ENCODE data around the gene NGFR. TPM values are rescaled to one million over a fixed set of nuclear protein-coding genes. Genes with fewer than 3 reads are reported as not detected.
A peak's percentile ranks its signal among the peaks of the same experiment; 100 is the strongest.

Gene NGFR, protein sequence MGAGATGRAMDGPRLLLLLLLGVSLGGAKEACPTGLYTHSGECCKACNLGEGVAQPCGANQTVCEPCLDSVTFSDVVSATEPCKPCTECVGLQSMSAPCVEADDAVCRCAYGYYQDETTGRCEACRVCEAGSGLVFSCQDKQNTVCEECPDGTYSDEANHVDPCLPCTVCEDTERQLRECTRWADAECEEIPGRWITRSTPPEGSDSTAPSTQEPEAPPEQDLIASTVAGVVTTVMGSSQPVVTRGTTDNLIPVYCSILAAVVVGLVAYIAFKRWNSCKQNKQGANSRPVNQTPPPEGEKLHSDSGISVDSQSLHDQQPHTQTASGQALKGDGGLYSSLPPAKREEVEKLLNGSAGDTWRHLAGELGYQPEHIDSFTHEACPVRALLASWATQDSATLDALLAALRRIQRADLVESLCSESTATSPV
- total RNA-seq (2021) (39.6 and 60.6 TPM in 2 replicates), Bru-seq, nascent RNA (percentile 62 among the genes with signal in this experiment), BruChase-seq, experiment 1, labeled RNA remaining after a 2-hour chase (percentile 58 among the genes with signal in this experiment), BruChase-seq, experiment 2, labeled RNA remaining after a 6-hour chase (percentile 85 among the genes with signal in this experiment)
- long read RNA-seq, transcript NGFR-201 (6 exons, 3,417 nt) = major isoform, 99 of 124 reads
- long read RNA-seq, partial matches to known transcripts = 20 of 124 reads
- long read RNA-seq, other reads (novel, unspliced or antisense) = 5 of 124 reads

- Histone ChIP-seq H3K4me3 (ENCODE audit: low read depth, low read length, poor library complexity, severe bottlenecking) (peak within 1 kb of the TSS; percentile 84), H3K36me3 (ENCODE audit: insufficient read depth, low read length, poor library complexity, severe bottlenecking) (no peaks in the 10 kb centered on the region), H3K4me1 (ENCODE audit: insufficient read depth, low read length, poor library complexity, severe bottlenecking) (peaks cover 22% of the 10 kb centered on the region), H3K27ac (ENCODE audit: low read depth, low read length, poor library complexity, severe bottlenecking) (no peak within 1 kb of the TSS), H3K9me3 (ENCODE audit: low read depth, low read length, poor library complexity, severe bottlenecking) (no peaks in the 10 kb centered on the region), H3K27me3 (replicated peaks; ENCODE audit: insufficient read depth, low read depth, low read length, poor library complexity) (no peaks in the 10 kb centered on the region)
- DNase-seq (ENCODE audit: low spot score) = peak; percentile 79
- ChIA-PET POLR2A (ENCODE audit: low non-redundant PET) (no interaction called here), CTCF (interaction anchor here (0.5 to 1.3 kb wide), 5 partner anchors 61 to 83 kb away, joined by 3 to 6 read pairs (median 4); partner anchors contain the start of gene PHB1)
- BruUV-seq (replicated peaks) = no TSS peak
- TF ChIP-seq, protein P1, sequence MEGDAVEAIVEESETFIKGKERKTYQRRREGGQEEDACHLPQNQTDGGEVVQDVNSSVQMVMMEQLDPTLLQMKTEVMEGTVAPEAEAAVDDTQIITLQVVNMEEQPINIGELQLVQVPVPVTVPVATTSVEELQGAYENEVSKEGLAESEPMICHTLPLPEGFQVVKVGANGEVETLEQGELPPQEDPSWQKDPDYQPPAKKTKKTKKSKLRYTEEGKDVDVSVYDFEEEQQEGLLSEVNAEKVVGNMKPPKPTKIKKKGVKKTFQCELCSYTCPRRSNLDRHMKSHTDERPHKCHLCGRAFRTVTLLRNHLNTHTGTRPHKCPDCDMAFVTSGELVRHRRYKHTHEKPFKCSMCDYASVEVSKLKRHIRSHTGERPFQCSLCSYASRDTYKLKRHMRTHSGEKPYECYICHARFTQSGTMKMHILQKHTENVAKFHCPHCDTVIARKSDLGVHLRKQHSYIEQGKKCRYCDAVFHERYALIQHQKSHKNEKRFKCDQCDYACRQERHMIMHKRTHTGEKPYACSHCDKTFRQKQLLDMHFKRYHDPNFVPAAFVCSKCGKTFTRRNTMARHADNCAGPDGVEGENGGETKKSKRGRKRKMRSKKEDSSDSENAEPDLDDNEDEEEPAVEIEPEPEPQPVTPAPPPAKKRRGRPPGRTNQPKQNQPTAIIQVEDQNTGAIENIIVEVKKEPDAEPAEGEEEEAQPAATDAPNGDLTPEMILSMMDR (conservative IDR thresholded peaks at IDR 0.05; ENCODE audit: low read depth, low read length) = 0 out of 2 replicates have a peak, but pooled peaks have one; percentile 26
- TF ChIP-seq EZH2 (IDR thresholded peaks at IDR 0.05; ENCODE audit: borderline replicate concordance, low read depth, low read length, poor library complexity, severe bottlenecking) = no peak
- intact Hi-C loops (cut with micrococcal nuclease; ENCODE audit: unreplicated experiment) = loop anchor here (5.0 kb wide), 1 partner anchor 78 kb away; no protein-coding TSS in a partner anchor
Measured at GRCh38 chr17:49494986-49495841, at the start of gene NGFR. NGFR (plus strand) TSS chr17:49495293; CDS start chr17:49495418, 125 bp downstream.

GRCh38 chr17:49445591-49445990, 49.5 kb upstream of the NGFR start:
- no TSS peak for BruUV-seq (replicated peaks)
- intact Hi-C loops (cut with micrococcal nuclease; ENCODE audit: unreplicated experiment) = no loop called here
- no peak for DNase-seq (ENCODE audit: low spot score)
- Histone ChIP-seq H3K9me3 (ENCODE audit: low read depth, low read length, poor library complexity, severe bottlenecking) (no peaks in the 10 kb centered on the region), H3K4me1 (ENCODE audit: insufficient read depth, low read length, poor library complexity, severe bottlenecking) (no peaks in the 10 kb centered on the region), H3K4me3 (ENCODE audit: low read depth, low read length, poor library complexity, severe bottlenecking) (no peak overlapping the region), H3K36me3 (ENCODE audit: insufficient read depth, low read length, poor library complexity, severe bottlenecking) (no peaks in the 10 kb centered on the region), H3K27ac (ENCODE audit: low read depth, low read length, poor library complexity, severe bottlenecking) (no peak overlapping the region), H3K27me3 (replicated peaks; ENCODE audit: insufficient read depth, low read depth, low read length, poor library complexity) (no peaks in the 10 kb centered on the region)
- POLR2A ChIA-PET (ENCODE audit: low non-redundant PET) = no interaction called here
- TF ChIP-seq, protein P1 (conservative IDR thresholded peaks at IDR 0.05; ENCODE audit: low read depth, low read length) = no peak
- no peak for TF ChIP-seq EZH2 (IDR thresholded peaks at IDR 0.05; ENCODE audit: borderline replicate concordance, low read depth, low read length, poor library complexity, severe bottlenecking)
- CTCF ChIA-PET = no interaction called here
